Endothelial cell of umbilical vein (primary cell): ENCODE results near the gene NUDT22. TPM values are rescaled to one million over a fixed set of nuclear protein-coding genes. Genes with fewer than 3 reads are reported as not detected.

ENCODE experiments used
- BruUV-seq: library from RNA; stranded (reverse); fragments of 400-500 nt; replicated peaks from 2 replicates; lab custom pipeline; 2021; lab: Mats Ljungman, UMichigan
- CTCF ChIA-PET: fragments of 300-600, 350-600 bp; sonication (Branson Sonifier 250); formaldehyde crosslinking; loops from one replicate; lab custom pipeline; 2021; ENCODE audit warnings: antibody characterized with exemption, inconsistent platforms; lab: Charles Lee
- POLR2A ChIA-PET: fragments of 300-600, 350-600 bp; sonication (Branson Sonifier 250); formaldehyde crosslinking; loops from one replicate; lab custom pipeline; 2021; ENCODE audit warnings: antibody characterized with exemption, inconsistent platforms; lab: Charles Lee
- DNase-seq: peaks from one replicate; pipeline ENCODE4 v3.0.0-alpha.2; 2011; ENCODE audit warnings: low read depth, low spot score
- FAIRE-seq: peaks from 2 replicates; lab custom pipeline; 2011; peaks lifted over from hg19 to GRCh38; lab: Jason Lieb, UNC
- H2AFZ ChIP-seq: 2 replicates; pipeline ENCODE4 v1.6.0; 2012; ENCODE audit warnings: low read depth, low read length, control low read depth, inconsistent platforms
- H3K27ac ChIP-seq: 2 replicates; pipeline ENCODE4 v1.5.1; 2011; ENCODE audit warnings: low read depth, mild to moderate bottlenecking, control low read depth, low read length, moderate library complexity; ENCODE audit not compliant: insufficient read depth
- H3K27me3 ChIP-seq, 2 experiments: 2 replicates each; pipeline versions ENCODE4 v1.6.0 to v1.6.1; 2011; ENCODE audit warnings: low read length in 2 of 2, mixed read lengths in 1 of 2; ENCODE audit not compliant: control insufficient read depth in 2 of 2, insufficient read depth in 2 of 2
- H3K36me3 ChIP-seq, 2 experiments: 2 replicates in 1 of 2; 3 replicates in 1 of 2; pipeline ENCODE4 v1.5.1; 2011; ENCODE audit warnings: low read length in 2 of 2, mild to moderate bottlenecking in 1 of 2, moderate library complexity in 1 of 2; ENCODE audit not compliant: control insufficient read depth in 2 of 2, insufficient read depth in 2 of 2; ENCODE audit errors: extremely low read depth in 1 of 2
- H3K4me1 ChIP-seq: 3 replicates; pipeline ENCODE4 v1.5.1; 2011; ENCODE audit warnings: mild to moderate bottlenecking, low read length; ENCODE audit not compliant: control insufficient read depth, insufficient read depth; ENCODE audit errors: extremely low read depth
- H3K4me2 ChIP-seq: 2 replicates; pipeline ENCODE4 v1.6.1; 2011; ENCODE audit warnings: low read length, control low read depth, mixed read lengths; ENCODE audit not compliant: insufficient read depth
- H3K4me3 ChIP-seq, 3 experiments: fragments of 200-600 bp in 1 of 3; sonication (generic), shearing (Covaris generic) in 1 of 3; replicated peaks in 1 of 3; 2 replicates each; pipeline ENCODE4 v1.5.1; 2011 to 2016; ENCODE audit warnings: control low read depth in 3 of 3, low read length in 3 of 3, mild to moderate bottlenecking in 2 of 3, inconsistent platforms in 1 of 3, low read depth in 1 of 3, moderate library complexity in 1 of 3; ENCODE audit not compliant: insufficient read depth in 1 of 3
- H3K79me2 ChIP-seq: 2 replicates; pipeline ENCODE4 v1.6.0; 2012; ENCODE audit warnings: low read length, inconsistent platforms; ENCODE audit not compliant: control insufficient read depth, insufficient read depth
- H3K9ac ChIP-seq: replicated peaks from 2 replicates; pipeline ENCODE3; 2011; ENCODE audit warnings: low read length, control low read depth; ENCODE audit not compliant: insufficient read depth; ENCODE audit errors: extremely low read depth
- H3K9me1 ChIP-seq: replicated peaks from 3 replicates; pipeline ENCODE4 v1.6.0; 2011; ENCODE audit warnings: mild to moderate bottlenecking, low read length; ENCODE audit not compliant: control insufficient read depth, insufficient read depth; ENCODE audit errors: extremely low read depth
- H3K9me3 ChIP-seq: replicated peaks from 2 replicates; pipeline ENCODE4 v1.5.1; 2012; ENCODE audit warnings: low read length, inconsistent platforms; ENCODE audit not compliant: control insufficient read depth, insufficient read depth
- H4K20me1 ChIP-seq: replicated peaks from 2 replicates; pipeline ENCODE3; 2011; ENCODE audit warnings: mild to moderate bottlenecking, low read length; ENCODE audit not compliant: control insufficient read depth, insufficient read depth; ENCODE audit errors: extremely low read depth
- EZH2 ChIP-seq: IDR thresholded peaks from 2 replicates; pipeline ENCODE4 v1.6.1; 2012; ENCODE audit warnings: borderline replicate concordance, low read depth, mild to moderate bottlenecking, moderate library complexity, low read length, inconsistent platforms; ENCODE audit not compliant: severe bottlenecking
- FOS ChIP-seq: IDR thresholded peaks from 2 replicates; pipeline ENCODE4 v1.6.1; 2011; ENCODE audit warnings: mild to moderate bottlenecking, low read length, moderate library complexity, borderline replicate concordance; ENCODE audit not compliant: insufficient read depth
- GATA2 ChIP-seq: IDR thresholded peaks from 2 replicates; pipeline ENCODE4 v1.7.0; 2011; ENCODE audit warnings: low read depth, mild to moderate bottlenecking, moderate library complexity, mixed read lengths, low read length; ENCODE audit not compliant: insufficient read length, insufficient read depth
- JUN ChIP-seq: IDR thresholded peaks from 2 replicates; pipeline ENCODE4 v1.6.1; 2011; ENCODE audit warnings: borderline replicate concordance, low read depth; ENCODE audit not compliant: insufficient read length, insufficient read depth
- MYC ChIP-seq: IDR thresholded peaks from one replicate; pipeline ENCODE4 v1.6.1; 2011; ENCODE audit warnings: mild to moderate bottlenecking, low read depth, low read length
- POLR2A ChIP-seq: IDR thresholded peaks from 2 replicates; pipeline ENCODE4 v1.6.1; 2012; ENCODE audit warnings: low read depth, mild to moderate bottlenecking, control low read depth, low read length
- POLR2AphosphoS5 ChIP-seq: IDR thresholded peaks from 2 replicates; pipeline ENCODE4 v1.6.1; 2012; ENCODE audit warnings: low read depth, mild to moderate bottlenecking, control low read depth, low read length, moderate library complexity; ENCODE audit not compliant: insufficient read depth
- dilution Hi-C: fragments of 300-500 bp; cut with MboI; formaldehyde crosslinking; loops from one replicate; pipeline ENCODE4 v1.15.0; 2019; ENCODE audit warnings: low sequenced_read_pairs; ENCODE audit not compliant: extremely low pct_ligation_motif_present
- intact Hi-C: fragments of 100-400 bp; cut with micrococcal nuclease; formaldehyde crosslinking; loops from one replicate; pipeline ENCODE4 v1.10.0; 2022
- polyA plus RNA-seq, 4 experiments: library from polyadenylated mRNA; depleted of rRNA in 3 of 4; stranded (reverse) in 3 of 4; unstranded in 1 of 4; fragments of >200 nt; gene quantifications; 2 replicates each; pipeline versions ENCODE4 v1.2.1 to v1.2.3, GENCODE V29; 2011 to 2012; ENCODE audit warnings: missing spikeins in 1 of 4
- total RNA-seq: library from RNA; stranded (reverse); gene quantifications from 2 replicates; pipeline ENCODE4 v1.2.3, GENCODE V29; 2021
- TF ChIP-seq, protein P1 (sequence below): IDR thresholded peaks from 2 replicates; pipeline ENCODE4 v1.6.1; 2011; ENCODE audit not compliant: insufficient read depth, insufficient read length
- TF ChIP-seq, protein P2 (sequence below), 2 donors: IDR thresholded peaks; 1 replicate in 1 of 2; 2 replicates in 1 of 2; pipeline ENCODE4 v1.5.1; 2011; ENCODE audit warnings: low read length in 2 of 2, mild to moderate bottlenecking in 2 of 2, moderate library complexity in 2 of 2, control low read depth in 1 of 2, inconsistent platforms in 1 of 2, low read depth in 1 of 2; ENCODE audit not compliant: insufficient read depth in 1 of 2; ENCODE audit errors: extremely low read depth in 1 of 2

The NUDT22 gene
- total and polyA plus RNA-seq, 2 donors (not counting 3 experiments of a cell fraction or from before 2014, with no cell fraction given): 37.8 to 54.8 TPM

DNA sequence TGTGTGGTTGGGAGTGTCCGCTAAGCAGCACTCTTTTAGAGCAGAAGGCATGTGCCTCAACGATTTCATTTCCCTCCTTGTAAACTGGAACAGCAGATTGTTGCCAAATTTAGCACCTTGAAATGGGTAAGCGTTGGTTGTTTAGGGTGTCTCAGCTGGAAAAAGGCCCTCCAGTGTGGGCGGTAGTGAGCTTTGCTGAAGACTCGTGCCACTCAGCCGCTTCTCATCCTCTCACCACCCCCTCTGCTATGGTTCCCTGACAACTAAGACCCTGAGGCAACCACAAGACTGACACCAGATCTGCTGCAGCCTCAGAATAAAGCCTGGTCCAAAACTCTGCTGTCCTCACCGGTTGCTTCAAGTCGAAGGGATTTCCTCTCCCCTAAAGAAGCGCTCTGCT lies 29.4 kb upstream of the NUDT22 start:
- Histone ChIP-seq H3K4me2 (no peak overlapping the region), H3K27me3 (no peaks in the 10 kb centered on the region), H3K9me1 (no peaks in the 10 kb centered on the region), H3K36me3 (peaks cover 47 to 61% of the 10 kb centered on the region in 2 experiments), H2AFZ (no peak overlapping the region), H3K4me3 (no peak overlapping the region), H4K20me1 (no peaks in the 10 kb centered on the region), H3K27ac (no peak overlapping the region), H3K4me1 (no peaks in the 10 kb centered on the region), H3K79me2 (peaks cover 20% of the 10 kb centered on the region), H3K9me3 (no peaks in the 10 kb centered on the region), H3K9ac (no peak overlapping the region)
- TF ChIP-seq POLR2AphosphoS5: no peak
- TF ChIP-seq MYC: no peak
- TF ChIP-seq FOS: no peak
- no peak for TF ChIP-seq EZH2
- TF ChIP-seq, protein P1, sequence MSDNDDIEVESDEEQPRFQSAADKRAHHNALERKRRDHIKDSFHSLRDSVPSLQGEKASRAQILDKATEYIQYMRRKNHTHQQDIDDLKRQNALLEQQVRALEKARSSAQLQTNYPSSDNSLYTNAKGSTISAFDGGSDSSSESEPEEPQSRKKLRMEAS: no peak
- TF ChIP-seq JUN: no peak
- TF ChIP-seq, protein P2, sequence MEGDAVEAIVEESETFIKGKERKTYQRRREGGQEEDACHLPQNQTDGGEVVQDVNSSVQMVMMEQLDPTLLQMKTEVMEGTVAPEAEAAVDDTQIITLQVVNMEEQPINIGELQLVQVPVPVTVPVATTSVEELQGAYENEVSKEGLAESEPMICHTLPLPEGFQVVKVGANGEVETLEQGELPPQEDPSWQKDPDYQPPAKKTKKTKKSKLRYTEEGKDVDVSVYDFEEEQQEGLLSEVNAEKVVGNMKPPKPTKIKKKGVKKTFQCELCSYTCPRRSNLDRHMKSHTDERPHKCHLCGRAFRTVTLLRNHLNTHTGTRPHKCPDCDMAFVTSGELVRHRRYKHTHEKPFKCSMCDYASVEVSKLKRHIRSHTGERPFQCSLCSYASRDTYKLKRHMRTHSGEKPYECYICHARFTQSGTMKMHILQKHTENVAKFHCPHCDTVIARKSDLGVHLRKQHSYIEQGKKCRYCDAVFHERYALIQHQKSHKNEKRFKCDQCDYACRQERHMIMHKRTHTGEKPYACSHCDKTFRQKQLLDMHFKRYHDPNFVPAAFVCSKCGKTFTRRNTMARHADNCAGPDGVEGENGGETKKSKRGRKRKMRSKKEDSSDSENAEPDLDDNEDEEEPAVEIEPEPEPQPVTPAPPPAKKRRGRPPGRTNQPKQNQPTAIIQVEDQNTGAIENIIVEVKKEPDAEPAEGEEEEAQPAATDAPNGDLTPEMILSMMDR (IDR thresholded peaks at IDR 0.05; ENCODE audit: extremely low read depth in 1 of 2, insufficient read depth in 1 of 2, low read depth in 1 of 2, low read length in 2 of 2): no peak
- no peak for TF ChIP-seq GATA2
- TF ChIP-seq POLR2A: no peak
- dilution Hi-C loops (no loop called here), intact Hi-C loops (no loop called here)
- ChIA-PET POLR2A (no interaction called here), CTCF (interaction anchor here (1.0 to 1.5 kb wide), 5 partner anchors 8 to 108 kb away, joined by 3 to 10 read pairs (median 3); no protein-coding TSS in a partner anchor)
- FAIRE-seq: no peak
- BruUV-seq: no TSS peak
- no peak for DNase-seq
